HepG2 (cell line): Measurements from ENCODE around the gene SP5.

Experiments
- ARNT ChIP-seq: fragments of 450-650 bp; IDR thresholded peaks from 2 replicates; pipeline ENCODE4 v1.6.1; 2017
- HDAC6 ChIP-seq: fragments of 200-600 bp; sonication (generic); IDR thresholded peaks from 2 replicates; pipeline ENCODE4 v1.7.0; 2017; ENCODE audit warnings: mild to moderate bottlenecking, antibody characterized with exemption, low read length, low read depth
- NR3C1 ChIP-seq: sonication (generic); formaldehyde crosslinking; IDR thresholded peaks from 2 replicates; pipeline ENCODE4 v1.4.0; 2020; ENCODE audit warnings: missing genetic modification reagents
- PCBP2 ChIP-seq: fragments of 200-400 bp; formaldehyde crosslinking; optimal IDR thresholded peaks from 2 replicates; pipeline ENCODE3; 2018; ENCODE audit warnings: low read length, low read depth; ENCODE audit not compliant: poor library complexity, severe bottlenecking
- POLR2A ChIP-seq, 2 experiments: IDR thresholded peaks; 2 replicates each; pipeline ENCODE4 v1.6.1; 2011; ENCODE audit warnings: low read depth in 2 of 2, low read length in 2 of 2, mild to moderate bottlenecking in 1 of 2, moderate library complexity in 1 of 2; ENCODE audit not compliant: insufficient read depth in 1 of 2
- SOX13 ChIP-seq, 3 experiments: fragments of 450-650 bp in 1 of 3; sonication (generic) in 1 of 3; formaldehyde crosslinking in 1 of 3; IDR thresholded peaks in 2 of 3; conservative IDR thresholded peaks in 1 of 3; 2 replicates each; pipeline versions ENCODE4 v1.5.0 to v1.6.1; 2016 to 2020; ENCODE audit warnings: antibody characterized with exemption in 1 of 3, mild to moderate bottlenecking in 1 of 3, missing compliant biosample characterization in 1 of 3, missing genetic modification reagents in 1 of 3, moderate library complexity in 1 of 3
- TP53 ChIP-seq: sonication (generic); formaldehyde crosslinking; conservative IDR thresholded peaks from 2 replicates; pipeline ENCODE4 v1.4.0; 2020; ENCODE audit warnings: missing genetic modification reagents
- ZNF24 ChIP-seq: fragments of 450-650 bp; IDR thresholded peaks from 2 replicates; pipeline ENCODE4 v1.6.1; 2017; ENCODE audit warnings: antibody characterized with exemption, mild to moderate bottlenecking
- ZNF780A ChIP-seq: sonication (generic); formaldehyde crosslinking; IDR thresholded peaks from 2 replicates; pipeline ENCODE4 v1.8.0; 2022; ENCODE audit warnings: mild to moderate bottlenecking, missing genetic modification reagents, moderate library complexity
- TF ChIP-seq, protein P1 (sequence below): IDR thresholded peaks from 2 replicates; pipeline ENCODE4 v1.6.1; 2016
- TF ChIP-seq, protein P2 (sequence below): sonication (generic); formaldehyde crosslinking; IDR thresholded peaks from 2 replicates; pipeline ENCODE4 v1.5.0; 2020; ENCODE audit warnings: mild to moderate bottlenecking, missing genetic modification reagents, moderate library complexity

DNA sequence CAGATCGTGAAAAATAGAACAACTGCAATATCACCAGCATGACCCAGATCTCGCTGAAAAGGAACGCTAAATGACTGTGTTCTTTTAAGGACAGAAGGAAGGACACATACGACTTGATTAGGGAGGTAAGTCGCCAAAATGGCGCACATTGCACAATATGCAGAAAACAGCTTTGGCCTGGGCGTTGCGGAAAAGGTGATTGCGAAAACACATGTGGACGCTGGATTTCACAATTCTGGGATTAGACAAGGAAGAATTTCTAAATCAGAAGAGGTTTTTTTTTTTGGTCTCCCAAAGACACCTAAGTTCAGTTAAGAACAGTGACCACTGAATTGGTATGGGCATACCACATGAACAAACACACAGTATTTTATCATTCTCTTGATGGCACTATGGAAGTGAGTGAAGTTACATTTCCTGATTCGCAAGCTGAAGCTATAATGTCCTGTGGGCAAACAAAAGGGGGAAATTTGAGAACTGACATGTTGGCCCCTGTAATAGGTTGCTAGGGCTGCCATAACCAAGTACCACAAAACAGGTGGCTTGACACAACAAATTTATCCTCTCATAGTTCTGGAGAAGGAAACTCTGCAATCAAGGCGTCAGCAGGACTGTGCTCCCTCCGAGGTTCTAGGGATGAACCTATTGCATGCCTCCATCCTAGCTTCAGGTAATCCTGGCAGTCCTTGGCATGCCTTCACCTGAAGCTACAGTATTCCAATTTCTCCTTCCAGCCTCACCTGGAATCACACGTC lies 29.3 kb downstream of the SP5 start:
- TF ChIP-seq POLR2A (IDR thresholded peaks at IDR 0.05; ENCODE audit: insufficient read depth in 1 of 2, low read depth in 2 of 2, low read length in 2 of 2) (no peak), ZNF24 (no peak), ZNF780A (CRISPR knock-in tag) (no peak), PCBP2 (no peak), NR3C1 (no peak), HDAC6 (no peak), TP53 (CRISPR knock-in tag) (no peak), SOX13 (IDR thresholded peaks at IDR 0.05) (peak; percentile 49; the same call in 1 of the 2 replicates), SOX13 (CRISPR knock-in tag; conservative IDR thresholded peaks at IDR 0.05 in 1 of 2, IDR thresholded peaks at IDR 0.05 in 1 of 2) (peak in 1 of 2 experiments; percentile 77; a peak in 2 of 4 replicates), ARNT (no peak)
- TF ChIP-seq, protein P1, sequence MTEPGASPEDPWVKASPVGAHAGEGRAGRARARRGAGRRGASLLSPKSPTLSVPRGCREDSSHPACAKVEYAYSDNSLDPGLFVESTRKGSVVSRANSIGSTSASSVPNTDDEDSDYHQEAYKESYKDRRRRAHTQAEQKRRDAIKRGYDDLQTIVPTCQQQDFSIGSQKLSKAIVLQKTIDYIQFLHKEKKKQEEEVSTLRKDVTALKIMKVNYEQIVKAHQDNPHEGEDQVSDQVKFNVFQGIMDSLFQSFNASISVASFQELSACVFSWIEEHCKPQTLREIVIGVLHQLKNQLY (CRISPR knock-in tag), result peak; percentile 52; the same call in 1 of the 2 replicates
- TF ChIP-seq, protein P2, sequence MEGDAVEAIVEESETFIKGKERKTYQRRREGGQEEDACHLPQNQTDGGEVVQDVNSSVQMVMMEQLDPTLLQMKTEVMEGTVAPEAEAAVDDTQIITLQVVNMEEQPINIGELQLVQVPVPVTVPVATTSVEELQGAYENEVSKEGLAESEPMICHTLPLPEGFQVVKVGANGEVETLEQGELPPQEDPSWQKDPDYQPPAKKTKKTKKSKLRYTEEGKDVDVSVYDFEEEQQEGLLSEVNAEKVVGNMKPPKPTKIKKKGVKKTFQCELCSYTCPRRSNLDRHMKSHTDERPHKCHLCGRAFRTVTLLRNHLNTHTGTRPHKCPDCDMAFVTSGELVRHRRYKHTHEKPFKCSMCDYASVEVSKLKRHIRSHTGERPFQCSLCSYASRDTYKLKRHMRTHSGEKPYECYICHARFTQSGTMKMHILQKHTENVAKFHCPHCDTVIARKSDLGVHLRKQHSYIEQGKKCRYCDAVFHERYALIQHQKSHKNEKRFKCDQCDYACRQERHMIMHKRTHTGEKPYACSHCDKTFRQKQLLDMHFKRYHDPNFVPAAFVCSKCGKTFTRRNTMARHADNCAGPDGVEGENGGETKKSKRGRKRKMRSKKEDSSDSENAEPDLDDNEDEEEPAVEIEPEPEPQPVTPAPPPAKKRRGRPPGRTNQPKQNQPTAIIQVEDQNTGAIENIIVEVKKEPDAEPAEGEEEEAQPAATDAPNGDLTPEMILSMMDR (CRISPR knock-in tag), result no peak
